Measurements from ENCODE around the gene NDRG4.

- TF ChIP-seq CTCF (IDR thresholded peaks at IDR 0.05) (no peak), POLR2A (IDR thresholded peaks at IDR 0.05) (no peak)
Measured at GRCh38 chr16:58472827-58473226, 27.1 kb upstream of the NDRG4 start.
